ENCODE results near the gene C19orf47.
A peak's percentile ranks its signal among the peaks of the same experiment; 100 is the strongest.

The C19orf47 gene

GRCh38 chr19:40357640-40358039, 9.4 kb upstream of the C19orf47 start:
- no peaks in the 10 kb centered on the region for H4K20me1 ChIP-seq (ENCODE audit: insufficient read depth, low read length, poor library complexity, severe bottlenecking)
- no peak overlapping the region for H2AFZ ChIP-seq (ENCODE audit: low read length)
- peaks cover 13% of the 10 kb centered on the region for H3K4me1 ChIP-seq (ENCODE audit: insufficient read depth, low read length, poor library complexity, severe bottlenecking)
- H3K79me2 ChIP-seq (ENCODE audit: insufficient read depth, low read length): no peaks in the 10 kb centered on the region
- no peaks in the 10 kb centered on the region for H3K27me3 ChIP-seq (ENCODE audit: insufficient read depth, low read length, poor library complexity, severe bottlenecking)
- H3K4me3 ChIP-seq (ENCODE audit: low read length, poor library complexity, severe bottlenecking): no peak overlapping the region
- no peak overlapping the region for H3K9ac ChIP-seq (ENCODE audit: low read depth, low read length, poor library complexity, severe bottlenecking)
- H3K9me3 ChIP-seq (ENCODE audit: insufficient read depth, low read depth, low read length): no peaks in the 10 kb centered on the region
- H3K9me2 ChIP-seq (replicated peaks; ENCODE audit: low read depth, low read length): no peaks in the 10 kb centered on the region
- H3K36me3 ChIP-seq (ENCODE audit: insufficient read depth, low read length): no peaks in the 10 kb centered on the region
- peak overlapping the region; percentile 2 for H3K4me2 ChIP-seq (ENCODE audit: low read depth, low read length, poor library complexity, severe bottlenecking)
- H3F3A ChIP-seq (ENCODE audit: low read depth): no peaks in the 10 kb centered on the region
- TF ChIP-seq CTCF (conservative IDR thresholded peaks at IDR 0.05; ENCODE audit: low read length) (no peak), EZH2phosphoT487 (IDR thresholded peaks at IDR 0.05; ENCODE audit: borderline replicate concordance) (no peak)

GRCh38 chr19:40356681-40357595, 8.7 kb upstream of the C19orf47 start:
- Histone ChIP-seq H3K4me2 (ENCODE audit: low read depth, low read length, poor library complexity, severe bottlenecking) (peak overlapping the region; percentile 2), H3K36me3 (ENCODE audit: insufficient read depth, low read length) (no peaks in the 10 kb centered on the region), H3K9me3 (ENCODE audit: insufficient read depth, low read depth, low read length) (no peaks in the 10 kb centered on the region), H3K27me3 (ENCODE audit: insufficient read depth, low read length, poor library complexity, severe bottlenecking) (no peaks in the 10 kb centered on the region), H3K9me2 (replicated peaks; ENCODE audit: low read depth, low read length) (no peaks in the 10 kb centered on the region), H3K9ac (ENCODE audit: low read depth, low read length, poor library complexity, severe bottlenecking) (no peak overlapping the region), H3F3A (ENCODE audit: low read depth) (no peaks in the 10 kb centered on the region), H3K4me3 (ENCODE audit: low read length, poor library complexity, severe bottlenecking) (no peak overlapping the region), H3K4me1 (ENCODE audit: insufficient read depth, low read length, poor library complexity, severe bottlenecking) (peaks cover 6% of the 10 kb centered on the region), H3K79me2 (ENCODE audit: insufficient read depth, low read length) (no peaks in the 10 kb centered on the region), H4K20me1 (ENCODE audit: insufficient read depth, low read length, poor library complexity, severe bottlenecking) (no peaks in the 10 kb centered on the region), H2AFZ (ENCODE audit: low read length) (no peak overlapping the region)
- TF ChIP-seq CTCF (conservative IDR thresholded peaks at IDR 0.05; ENCODE audit: low read length) (no peak), EZH2phosphoT487 (IDR thresholded peaks at IDR 0.05; ENCODE audit: borderline replicate concordance) (no peak)

- Histone ChIP-seq H2AFZ (ENCODE audit: low read length) (no peak overlapping the region), H3K9ac (ENCODE audit: low read depth, low read length, poor library complexity, severe bottlenecking) (no peak overlapping the region), H3F3A (ENCODE audit: low read depth) (no peaks in the 10 kb centered on the region), H3K4me2 (ENCODE audit: low read depth, low read length, poor library complexity, severe bottlenecking) (no peak overlapping the region), H4K20me1 (ENCODE audit: insufficient read depth, low read length, poor library complexity, severe bottlenecking) (no peaks in the 10 kb centered on the region), H3K4me3 (ENCODE audit: low read length, poor library complexity, severe bottlenecking) (no peak overlapping the region), H3K36me3 (ENCODE audit: insufficient read depth, low read length) (no peaks in the 10 kb centered on the region), H3K79me2 (ENCODE audit: insufficient read depth, low read length) (no peaks in the 10 kb centered on the region), H3K9me3 (ENCODE audit: insufficient read depth, low read depth, low read length) (no peaks in the 10 kb centered on the region), H3K27me3 (ENCODE audit: insufficient read depth, low read length, poor library complexity, severe bottlenecking) (no peaks in the 10 kb centered on the region), H3K9me2 (replicated peaks; ENCODE audit: low read depth, low read length) (no peaks in the 10 kb centered on the region), H3K4me1 (ENCODE audit: insufficient read depth, low read length, poor library complexity, severe bottlenecking) (peaks cover 5% of the 10 kb centered on the region)
- TF ChIP-seq CTCF (conservative IDR thresholded peaks at IDR 0.05; ENCODE audit: low read length): no peak
- no peak for TF ChIP-seq EZH2phosphoT487 (IDR thresholded peaks at IDR 0.05; ENCODE audit: borderline replicate concordance)
Observed at GRCh38 chr19:40355975-40356680, 7.9 kb upstream of the C19orf47 start.

Data from Loucy (cell line).